ENCODE measurements around the gene L1TD1. TPM values are rescaled to one million over a fixed set of nuclear protein-coding genes. Genes with fewer than 3 reads are reported as not detected.
"Not testable (repeated sequence)": the region's sequence is repeated elsewhere in the genome, so short reads cannot be mapped to it uniquely, and the experiment has no call there.

Gene L1TD1
- total RNA-seq, 1 donor from 2014 or later, result 6.2 TPM

DNA sequence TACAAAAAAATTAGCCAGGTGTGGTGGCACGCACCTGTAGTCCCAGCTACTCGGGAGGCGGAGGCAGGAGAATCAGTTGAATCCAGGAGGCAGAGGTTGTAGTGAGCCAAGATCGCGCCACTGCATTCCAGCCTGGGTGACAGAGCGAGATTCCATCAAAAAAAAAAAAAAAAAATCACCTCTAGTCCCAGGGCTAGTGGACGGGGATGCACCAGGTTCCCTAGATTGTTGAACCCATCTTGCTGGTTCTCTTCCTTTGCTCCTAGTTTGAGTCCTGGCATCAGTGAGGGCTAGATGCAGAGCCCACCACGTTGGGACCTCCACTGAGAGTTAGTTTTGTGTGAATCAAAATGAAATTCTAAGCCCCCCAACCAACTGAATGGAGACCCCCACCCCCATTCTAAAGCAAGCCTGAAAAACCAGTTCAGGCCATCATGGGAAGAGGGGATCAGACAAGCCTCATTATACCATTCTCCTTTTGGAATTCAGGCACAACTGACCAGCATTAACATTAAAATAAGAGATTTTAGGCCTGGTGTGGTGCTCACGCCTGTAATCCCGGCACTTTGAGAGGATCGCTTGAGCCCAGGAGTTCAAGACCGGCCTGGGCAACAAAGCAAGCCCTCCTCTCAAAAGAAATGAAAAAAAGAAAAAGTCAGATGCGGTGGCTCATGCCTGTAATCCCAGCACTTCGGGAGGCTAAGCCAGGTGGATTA, 17.9 kb upstream of the L1TD1 start:
- Mint-ChIP-seq H3K9me3 (no peaks in the 10 kb centered on the region), H3K27ac (no peak overlapping the region), H3K27me3 (no peaks in the 10 kb centered on the region), H3K4me1 (ENCODE audit: unreplicated experiment) (peaks cover 31% of the 10 kb centered on the region), H3K36me3 (no peaks in the 10 kb centered on the region), H3K4me3 (no peak overlapping the region)
- DNase-seq (ENCODE audit: extremely low spot score, unreplicated experiment), result no peak
- TF ChIP-seq, protein P1, sequence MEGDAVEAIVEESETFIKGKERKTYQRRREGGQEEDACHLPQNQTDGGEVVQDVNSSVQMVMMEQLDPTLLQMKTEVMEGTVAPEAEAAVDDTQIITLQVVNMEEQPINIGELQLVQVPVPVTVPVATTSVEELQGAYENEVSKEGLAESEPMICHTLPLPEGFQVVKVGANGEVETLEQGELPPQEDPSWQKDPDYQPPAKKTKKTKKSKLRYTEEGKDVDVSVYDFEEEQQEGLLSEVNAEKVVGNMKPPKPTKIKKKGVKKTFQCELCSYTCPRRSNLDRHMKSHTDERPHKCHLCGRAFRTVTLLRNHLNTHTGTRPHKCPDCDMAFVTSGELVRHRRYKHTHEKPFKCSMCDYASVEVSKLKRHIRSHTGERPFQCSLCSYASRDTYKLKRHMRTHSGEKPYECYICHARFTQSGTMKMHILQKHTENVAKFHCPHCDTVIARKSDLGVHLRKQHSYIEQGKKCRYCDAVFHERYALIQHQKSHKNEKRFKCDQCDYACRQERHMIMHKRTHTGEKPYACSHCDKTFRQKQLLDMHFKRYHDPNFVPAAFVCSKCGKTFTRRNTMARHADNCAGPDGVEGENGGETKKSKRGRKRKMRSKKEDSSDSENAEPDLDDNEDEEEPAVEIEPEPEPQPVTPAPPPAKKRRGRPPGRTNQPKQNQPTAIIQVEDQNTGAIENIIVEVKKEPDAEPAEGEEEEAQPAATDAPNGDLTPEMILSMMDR (conservative IDR thresholded peaks at IDR 0.05), result no peak

DNA sequence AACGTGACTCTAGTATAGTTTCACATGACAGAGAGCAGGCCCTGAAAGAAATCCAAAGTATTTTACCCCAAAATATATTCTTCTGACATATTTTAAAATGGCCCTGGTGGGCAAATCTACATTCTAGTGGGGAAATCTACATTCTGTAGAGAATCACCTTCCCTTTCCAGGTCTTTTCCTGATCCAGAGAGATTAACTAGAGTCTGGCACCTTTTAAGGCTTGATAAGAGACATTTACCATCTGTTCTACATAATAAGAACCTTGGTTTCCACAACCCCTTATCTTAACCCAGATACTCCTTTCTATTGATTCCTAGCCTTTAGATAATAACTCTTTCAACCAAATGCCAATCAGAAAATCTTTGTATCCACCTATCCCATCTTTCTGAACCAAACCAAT, 17.0 kb upstream of the L1TD1 start:
- no peak for DNase-seq (ENCODE audit: extremely low spot score, unreplicated experiment)
- H3K4me3 Mint-ChIP-seq, result no peak overlapping the region
- no peaks in the 10 kb centered on the region for H3K36me3 Mint-ChIP-seq
- TF ChIP-seq, protein P1 (conservative IDR thresholded peaks at IDR 0.05), result no peak
- H3K27me3 Mint-ChIP-seq, result no peaks in the 10 kb centered on the region
- no peak overlapping the region for H3K27ac Mint-ChIP-seq
- no peaks in the 10 kb centered on the region for H3K9me3 Mint-ChIP-seq
- peaks cover 38% of the 10 kb centered on the region for H3K4me1 Mint-ChIP-seq (ENCODE audit: unreplicated experiment)

DNA sequence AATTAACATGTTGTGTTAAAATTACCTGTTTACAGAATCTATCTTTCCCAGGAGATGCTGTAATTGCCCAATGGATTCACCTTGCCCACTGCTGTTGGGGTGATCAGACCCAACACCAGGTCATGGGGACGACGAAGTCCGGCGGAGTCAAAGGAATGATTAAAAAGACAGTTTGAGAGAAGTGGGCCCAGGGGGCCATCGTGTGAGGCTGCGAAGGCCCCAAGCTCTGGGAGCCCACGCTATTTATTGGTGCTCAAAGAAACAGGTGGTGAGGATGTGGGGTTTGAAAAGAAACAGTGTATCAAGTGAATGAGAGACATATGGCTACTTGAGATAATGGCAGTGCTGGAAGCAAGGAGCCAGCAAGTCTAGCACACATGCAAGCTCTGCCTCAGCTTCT, 16.3 kb upstream of the L1TD1 start:
- Mint-ChIP-seq H3K27ac (no peak overlapping the region), H3K4me3 (no peak overlapping the region), H3K4me1 (ENCODE audit: unreplicated experiment) (peaks cover 45% of the 10 kb centered on the region), H3K27me3 (no peaks in the 10 kb centered on the region), H3K36me3 (no peaks in the 10 kb centered on the region), H3K9me3 (no peaks in the 10 kb centered on the region)
- TF ChIP-seq, protein P1 (conservative IDR thresholded peaks at IDR 0.05), result no peak
- no peak for DNase-seq (ENCODE audit: extremely low spot score, unreplicated experiment)

DNA sequence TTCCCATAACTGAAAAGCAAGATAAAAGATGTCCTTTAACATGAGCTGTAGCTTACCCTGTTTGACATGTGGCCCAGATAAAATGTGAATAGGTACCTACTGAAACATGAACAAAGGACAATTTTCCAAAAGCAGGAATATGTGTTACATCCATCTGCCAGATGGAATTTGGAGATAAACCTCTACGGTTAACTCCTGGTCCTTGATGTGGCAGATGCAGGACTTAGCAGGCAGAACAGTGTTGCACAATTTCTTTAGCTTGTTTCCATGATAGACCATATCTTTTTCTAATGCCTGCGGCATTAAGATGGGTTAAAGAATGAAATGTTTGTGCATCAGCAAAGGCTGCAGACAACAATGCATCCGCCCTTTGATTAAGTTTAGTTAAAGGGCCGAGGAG, 14.6 kb upstream of the L1TD1 start:
- DNase-seq (ENCODE audit: extremely low spot score, unreplicated experiment); H3K4me3 Mint-ChIP-seq; H3K9me3 Mint-ChIP-seq; H3K27me3 Mint-ChIP-seq; H3K36me3 Mint-ChIP-seq: not testable (repeated sequence)
- peak overlapping the region; percentile 63 for H3K27ac Mint-ChIP-seq
- H3K4me1 Mint-ChIP-seq (ENCODE audit: unreplicated experiment), result peaks cover 50% of the 10 kb centered on the region

DNA sequence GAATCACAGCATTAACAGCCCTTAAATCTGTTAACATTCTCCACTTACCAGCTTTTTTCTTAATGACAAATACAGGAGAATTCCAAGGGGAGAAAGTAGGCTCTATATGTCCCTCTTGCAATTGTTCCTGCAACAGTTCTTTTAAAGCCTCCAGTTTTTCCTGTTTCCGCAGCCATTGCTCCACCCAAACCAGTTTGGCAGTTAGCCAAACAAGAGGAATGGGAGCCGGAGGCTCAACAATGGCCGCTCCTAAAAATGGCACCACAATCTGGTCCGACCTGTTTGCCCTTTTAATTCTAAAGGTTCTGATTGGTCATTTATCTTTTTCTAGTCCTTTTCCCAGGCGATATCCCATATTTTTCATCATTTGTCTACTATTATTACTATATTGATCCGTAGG, 14.0 kb upstream of the L1TD1 start:
- Mint-ChIP-seq H3K4me3 (peak overlapping the region; percentile 45), H3K27ac (peak overlapping the region; percentile 87), H3K4me1 (ENCODE audit: unreplicated experiment) (peaks cover 50% of the 10 kb centered on the region), H3K27me3 (no peaks in the 10 kb centered on the region), H3K9me3 (no peaks in the 10 kb centered on the region), H3K36me3 (no peaks in the 10 kb centered on the region)
- no peak for DNase-seq (ENCODE audit: extremely low spot score, unreplicated experiment)
- TF ChIP-seq, protein P1 (conservative IDR thresholded peaks at IDR 0.05), result no peak

DNA sequence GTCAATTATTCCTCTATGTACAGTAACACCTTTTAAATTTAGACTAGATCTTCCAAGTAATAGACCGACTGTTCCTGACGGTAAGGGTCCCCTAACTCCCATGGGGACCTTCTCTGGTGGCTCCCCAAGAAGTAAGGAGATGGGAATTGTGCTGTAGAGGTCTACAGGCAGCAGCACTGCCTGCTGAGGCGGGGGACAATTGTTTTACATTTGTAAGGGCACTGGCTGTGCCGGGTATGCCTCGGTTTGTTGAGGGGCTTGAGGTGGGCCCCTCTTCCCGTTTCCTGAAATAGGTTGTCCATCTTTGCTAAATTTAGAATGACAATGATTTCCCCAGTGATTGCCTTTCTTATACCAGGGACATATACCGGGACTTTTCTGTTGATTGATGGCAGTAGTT, 13.1 kb upstream of the L1TD1 start:
- no peak for DNase-seq (ENCODE audit: extremely low spot score, unreplicated experiment)
- TF ChIP-seq, protein P1 (conservative IDR thresholded peaks at IDR 0.05), result no peak
- Mint-ChIP-seq H3K27ac (peak overlapping the region; percentile 87), H3K4me3 (no peak overlapping the region), H3K4me1 (ENCODE audit: unreplicated experiment) (peaks cover 50% of the 10 kb centered on the region), H3K9me3 (no peaks in the 10 kb centered on the region), H3K36me3 (no peaks in the 10 kb centered on the region), H3K27me3 (no peaks in the 10 kb centered on the region)

DNA sequence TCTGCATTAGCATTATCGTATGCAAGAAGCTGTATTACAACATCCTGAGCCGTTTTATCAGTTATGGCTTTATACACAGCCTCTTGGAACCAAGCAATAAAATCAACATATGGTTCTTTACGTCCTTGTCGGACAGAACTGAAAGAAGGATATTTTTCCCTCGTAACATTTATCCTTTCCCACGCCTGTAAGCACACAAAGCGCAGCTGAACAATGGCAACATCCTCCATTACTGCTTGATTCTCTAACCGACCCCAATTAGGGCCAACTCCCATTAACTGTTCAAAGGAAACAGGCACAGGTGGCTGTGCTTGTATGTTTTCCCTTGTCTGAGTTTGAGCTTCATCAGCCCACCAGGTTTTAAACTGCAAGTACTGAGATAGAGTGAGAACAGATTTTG, 12.5 kb upstream of the L1TD1 start:
- not testable (repeated sequence) for H3K4me3 Mint-ChIP-seq; H3K36me3 Mint-ChIP-seq; H3K27ac Mint-ChIP-seq; H3K27me3 Mint-ChIP-seq; DNase-seq (ENCODE audit: extremely low spot score, unreplicated experiment); H3K9me3 Mint-ChIP-seq
- peaks cover 50% of the 10 kb centered on the region for H3K4me1 Mint-ChIP-seq (ENCODE audit: unreplicated experiment)

DNA sequence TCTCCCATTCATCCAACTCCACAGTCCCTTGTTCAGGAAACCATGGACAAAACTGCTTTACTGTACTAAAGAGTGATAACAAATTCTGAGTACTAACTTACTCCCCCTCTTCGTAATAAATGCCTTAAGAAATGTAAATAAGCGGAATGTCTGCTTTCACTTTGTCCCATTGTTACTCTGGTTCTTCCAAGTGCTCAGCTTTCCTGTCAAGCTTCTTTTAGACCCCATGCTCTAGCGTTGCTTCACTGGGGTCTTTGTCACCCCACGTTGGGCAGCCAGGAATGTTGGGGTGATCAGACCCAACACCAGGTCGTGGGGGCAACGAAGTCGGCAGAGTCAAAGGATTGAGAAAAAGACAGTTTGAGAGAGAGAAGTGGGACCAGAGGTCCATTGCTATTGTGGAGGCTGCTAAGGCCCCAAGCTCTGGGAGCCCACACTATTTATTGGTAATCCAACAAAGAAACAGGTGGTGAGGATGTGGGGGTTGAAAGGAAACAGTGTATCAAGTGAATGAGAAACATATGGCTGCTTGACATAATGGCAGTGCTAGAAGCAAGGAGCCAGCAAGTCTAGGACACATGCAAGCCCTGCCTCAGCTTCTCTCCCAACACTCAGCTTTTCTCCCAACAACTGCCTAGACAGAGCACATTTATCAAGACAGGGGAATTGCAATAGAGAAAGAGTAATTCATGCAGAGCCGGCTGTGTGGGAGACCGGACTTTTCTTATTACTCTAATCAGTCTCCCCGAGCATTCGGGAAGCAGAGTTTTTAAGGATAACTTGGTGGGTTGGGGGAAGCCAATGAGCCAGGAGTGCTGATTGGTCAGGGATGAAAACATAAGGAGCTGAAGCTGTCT, 11.3 kb upstream of the L1TD1 start:
- H3K9me3 Mint-ChIP-seq; DNase-seq (ENCODE audit: extremely low spot score, unreplicated experiment); H3K27me3 Mint-ChIP-seq; H3K4me3 Mint-ChIP-seq; H3K36me3 Mint-ChIP-seq: not testable (repeated sequence)
- peak overlapping the region; percentile 2 for H3K27ac Mint-ChIP-seq
- H3K4me1 Mint-ChIP-seq (ENCODE audit: unreplicated experiment), result peaks cover 42% of the 10 kb centered on the region
